ENCODE data around the gene SMG5.
A peak's percentile ranks its signal among the peaks of the same experiment; 100 is the strongest.
"Not testable (repeated sequence)": the region's sequence is repeated elsewhere in the genome, so short reads cannot be mapped to it uniquely, and the experiment has no call there.

SMG5 gene

DNA sequence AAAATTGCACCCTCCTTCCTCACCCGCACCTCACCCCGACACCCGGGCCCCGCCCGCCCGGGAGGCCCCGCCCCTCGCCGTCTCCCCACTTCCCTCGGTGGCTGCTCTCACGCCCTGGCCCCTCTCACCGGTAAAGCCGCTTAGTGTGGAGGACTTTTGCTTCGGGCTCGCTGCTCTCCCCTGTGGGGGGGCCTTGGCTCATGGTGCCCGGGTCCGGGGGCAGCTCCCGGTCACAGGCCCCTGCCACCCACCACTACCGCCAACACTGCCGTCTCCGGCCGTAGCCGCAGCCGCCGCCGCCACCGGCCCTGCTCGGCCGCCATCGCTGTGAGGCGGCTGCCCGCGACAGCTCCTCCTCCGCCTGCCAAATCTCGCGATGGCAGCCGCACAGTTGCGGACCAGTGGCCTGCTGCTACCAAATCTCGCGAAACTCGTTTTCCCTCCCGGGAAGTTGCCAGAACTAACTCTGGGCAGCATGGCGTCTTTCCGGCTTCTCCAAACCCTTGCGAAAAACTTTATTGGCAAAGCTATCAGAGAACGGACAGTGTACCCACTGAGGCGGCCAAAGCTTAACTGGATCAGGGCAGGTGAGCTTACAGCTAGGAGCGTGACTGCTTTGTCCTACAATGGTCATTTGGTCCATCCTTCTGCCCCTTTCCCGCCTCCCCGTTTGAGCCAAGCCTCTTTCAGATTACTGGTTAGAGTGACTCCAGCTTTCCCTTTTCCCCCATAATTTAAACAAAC is at the start of gene SMG5:
Gene SMG5 (minus strand): TSS at position 347 of the 744 bp plus-strand sequence. CDS start 145 bp downstream, at position 202.
- peak; percentile 99 for DNase-seq

- not testable (repeated sequence) for DNase-seq
Measured at GRCh38 chr1:156323179-156323578, 40.6 kb upstream of the SMG5 start.

GRCh38 chr1:156320560-156320959 is 37.9 kb upstream of the SMG5 start:
- no peak for DNase-seq

- no peak for DNase-seq
Measured at GRCh38 chr1:156319664-156320063, 37.0 kb upstream of the SMG5 start.

DNA sequence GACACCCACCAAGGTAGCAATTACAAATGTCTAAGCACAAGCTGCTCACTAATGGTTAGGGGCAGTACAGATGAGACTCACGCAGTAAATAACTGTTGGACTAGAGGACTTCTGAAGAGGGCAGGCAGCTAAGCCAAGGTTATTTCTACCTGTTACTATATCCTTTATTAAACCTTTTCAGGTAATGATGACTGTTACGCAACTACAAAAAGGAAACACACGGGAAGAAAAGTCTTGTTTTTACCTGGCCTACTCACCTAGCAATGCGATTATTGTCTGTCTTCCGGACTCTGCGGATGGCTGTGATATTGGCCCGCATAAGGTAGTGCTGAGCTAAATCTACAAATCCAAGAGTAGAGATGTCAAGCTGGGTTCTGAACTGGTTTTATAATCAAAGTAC is 34.3 kb upstream of the SMG5 start:
- DNase-seq: no peak

DNA sequence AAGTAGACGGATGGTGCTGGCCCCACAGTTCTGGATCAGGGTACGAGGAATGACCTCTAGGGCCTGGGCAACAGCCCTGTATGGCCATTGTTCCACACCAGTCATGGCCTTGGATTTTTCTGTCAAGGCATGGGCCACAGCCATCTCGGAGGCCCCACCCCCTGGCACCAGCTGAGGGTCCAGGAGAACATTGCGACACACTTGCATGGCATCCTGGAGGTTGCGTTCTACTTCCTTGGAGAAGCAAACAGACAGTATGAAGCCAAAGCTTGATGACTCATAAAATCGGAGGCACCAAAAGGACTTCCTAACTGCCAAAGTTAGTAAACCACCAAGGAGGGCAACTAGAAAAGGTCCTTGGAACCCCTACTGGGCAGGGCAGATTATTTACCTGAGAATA is 28.3 kb upstream of the SMG5 start:
- DNase-seq: no peak

- no peak for DNase-seq
Measured at GRCh38 chr1:156308078-156308477, 25.5 kb upstream of the SMG5 start.

GRCh38 chr1:156305215-156305614 is 22.6 kb upstream of the SMG5 start:
- DNase-seq: no peak

- DNase-seq: no peak
Measured at GRCh38 chr1:156303241-156303640, 20.6 kb upstream of the SMG5 start.

DNA sequence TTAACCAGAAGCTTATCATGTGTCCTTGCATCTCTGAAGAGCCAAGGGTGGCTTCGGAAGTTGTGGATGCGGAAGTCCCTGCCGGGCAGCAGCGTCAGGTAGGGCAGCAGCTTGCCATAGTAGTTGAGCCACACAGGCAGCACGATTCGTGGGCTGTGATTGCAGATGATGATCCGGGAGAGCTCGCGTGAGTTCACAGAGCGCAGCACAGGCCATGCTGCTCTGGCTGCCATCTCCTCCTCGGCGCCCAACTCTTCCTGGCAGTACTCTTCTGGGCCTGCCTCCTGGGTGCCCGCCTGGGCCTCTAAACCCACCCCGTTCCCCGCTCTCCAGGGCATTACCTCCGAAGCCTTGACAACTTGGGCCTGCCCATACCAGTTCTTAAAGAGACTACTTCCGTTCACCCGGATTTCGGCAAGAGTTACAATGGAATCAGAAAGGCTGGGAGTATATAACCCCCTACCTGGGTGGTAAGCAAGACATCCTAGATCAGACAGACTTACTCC is 16.3 kb upstream of the SMG5 start, which contains the start of gene VHLL:
Gene VHLL (minus strand): TSS at position 456 of the 506 bp plus-strand sequence. CDS start 118 bp downstream, at position 338.
- no peak for DNase-seq

GRCh38 chr1:156295391-156295947 is 12.8 kb upstream of the SMG5 start, which contains the start of gene GLMP:
TSS of gene GLMP (minus strand) at chr1:156295679. CDS start at chr1:156295645, 34 bp downstream.
- peak; percentile 23 for DNase-seq

- no peak for DNase-seq
Measured at GRCh38 chr1:156293895-156294294, 11.3 kb upstream of the SMG5 start.

DNA sequence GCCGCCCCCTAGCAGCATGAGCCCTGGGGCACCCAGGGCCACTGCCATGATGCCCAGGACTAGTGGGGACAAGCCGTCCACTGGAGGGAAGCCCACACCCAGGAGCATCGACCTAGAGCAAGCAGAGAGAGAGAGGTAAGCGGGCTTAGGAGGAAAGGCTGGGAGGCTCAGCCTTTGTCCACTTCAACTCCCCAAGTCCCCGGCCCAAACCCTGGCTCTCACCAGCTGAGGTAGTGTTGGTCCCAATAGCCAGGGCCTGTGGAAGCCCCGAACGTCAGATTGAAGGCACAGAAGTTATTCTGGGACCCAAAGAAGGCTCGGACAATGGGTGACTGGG is 10.4 kb upstream of the SMG5 start:
- no peak for DNase-seq

DNA sequence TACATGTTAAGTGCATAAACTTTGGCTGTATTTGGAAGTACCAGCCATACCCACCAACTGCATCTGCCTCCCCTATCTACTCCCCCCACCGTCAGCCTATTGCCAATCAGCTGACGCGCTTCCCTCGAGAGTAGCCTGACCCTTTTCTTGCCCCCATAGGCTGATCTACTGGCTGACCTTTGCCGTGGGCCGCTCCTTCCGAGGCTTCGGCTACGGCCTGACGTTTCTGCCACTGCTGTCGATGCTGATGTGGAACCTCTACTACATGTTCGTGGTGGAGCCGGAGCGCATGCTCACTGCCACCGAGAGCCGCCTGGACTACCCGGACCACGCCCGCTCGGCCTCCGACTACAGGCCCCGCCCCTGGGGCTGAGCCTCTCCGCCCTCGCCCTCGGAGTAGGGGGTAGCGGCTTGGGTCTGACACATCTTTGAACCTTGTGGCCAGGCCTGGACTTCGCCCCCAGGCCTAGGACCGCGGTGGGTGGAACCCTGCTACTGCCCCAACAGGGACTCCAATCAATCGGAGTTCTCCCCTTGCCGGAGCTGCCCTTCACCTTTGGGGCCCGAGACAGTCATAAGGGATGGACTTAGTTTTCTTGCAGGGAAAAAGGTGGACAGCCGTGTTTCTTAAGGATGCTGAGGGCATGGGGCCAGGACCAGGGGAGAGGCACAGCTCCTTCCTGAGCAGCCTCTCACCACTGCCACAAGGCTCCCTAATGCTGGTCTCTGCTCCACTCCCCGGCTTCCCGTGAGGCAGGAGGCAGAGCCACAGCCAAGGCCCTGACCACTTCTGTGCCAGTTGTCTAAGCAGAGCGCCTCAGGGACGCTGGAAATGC is 8.8 kb upstream of the SMG5 start:
- DNase-seq: no peak

DNA sequence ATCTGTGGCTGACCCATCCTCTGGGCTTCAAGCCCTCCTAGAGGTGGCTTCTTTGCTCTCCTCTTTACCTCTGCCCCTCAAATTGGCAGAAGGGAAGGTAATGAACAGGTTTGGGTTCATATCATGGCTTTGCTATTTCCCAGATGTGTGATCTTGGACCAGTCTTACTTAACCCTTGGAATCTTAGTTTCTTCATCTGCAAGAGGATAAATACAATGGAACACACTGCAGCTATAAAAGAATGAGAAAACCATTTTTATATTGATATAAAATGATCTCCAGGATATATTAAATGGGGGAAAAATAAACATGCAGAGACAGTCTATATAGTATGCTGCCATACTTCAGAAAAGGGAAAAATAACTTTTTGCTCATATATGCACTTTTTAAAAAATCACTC is 7.2 kb upstream of the SMG5 start:
- no peak for DNase-seq

DNA sequence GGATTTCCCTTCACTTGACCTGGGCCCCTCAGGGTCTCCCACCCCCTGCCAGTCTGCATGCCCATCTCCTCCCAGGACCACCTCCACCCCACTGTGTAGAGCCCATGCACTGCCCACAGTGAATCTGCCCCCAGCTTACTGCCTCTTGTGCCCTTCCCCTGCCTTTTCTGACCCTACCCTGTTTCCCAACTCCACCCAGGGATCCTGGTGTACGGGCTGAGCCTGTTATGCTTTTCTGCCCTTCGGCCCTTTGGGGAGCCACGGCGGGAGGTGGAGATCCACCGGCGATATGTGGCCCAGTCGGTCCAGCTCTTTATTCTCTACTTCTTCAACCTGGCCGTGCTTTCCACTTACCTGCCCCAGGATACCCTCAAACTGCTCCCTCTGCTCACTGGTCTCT is 3.4 kb upstream of the SMG5 start:
- DNase-seq: no peak

- no peak for DNase-seq
Measured at GRCh38 chr1:156285437-156285836, 2.8 kb upstream of the SMG5 start.

DNA sequence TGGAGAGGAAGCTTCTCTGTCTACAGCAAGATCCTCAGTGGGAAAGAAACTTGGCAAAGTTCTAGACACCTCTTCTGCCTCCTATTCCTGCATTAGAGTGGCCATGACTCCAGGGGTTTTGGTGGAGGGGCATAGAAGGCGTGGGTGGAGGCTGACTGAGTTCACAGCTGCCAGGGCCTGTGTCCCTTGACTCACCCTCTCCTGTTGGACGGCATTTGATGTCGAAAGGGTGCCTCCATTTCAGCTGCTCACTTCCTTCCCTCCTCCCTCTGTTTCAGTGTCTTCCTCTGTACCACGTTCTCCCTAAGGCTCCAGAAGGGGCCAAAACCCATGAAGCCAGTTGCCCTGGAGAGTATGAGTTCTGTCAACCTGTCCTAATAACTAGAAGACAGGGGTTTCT is 2.1 kb upstream of the SMG5 start:
- no peak for DNase-seq

- no peak for DNase-seq
Measured at GRCh38 chr1:156284112-156284511, 1.5 kb upstream of the SMG5 start, which contains the start of gene TMEM79. TSS of gene TMEM79 (plus strand) at chr1:156284325. CDS start at chr1:156285227, 902 bp downstream.

GRCh38 chr1:156283521-156283920 is 896 bp upstream of the SMG5 start:
- no peak for DNase-seq

DNA sequence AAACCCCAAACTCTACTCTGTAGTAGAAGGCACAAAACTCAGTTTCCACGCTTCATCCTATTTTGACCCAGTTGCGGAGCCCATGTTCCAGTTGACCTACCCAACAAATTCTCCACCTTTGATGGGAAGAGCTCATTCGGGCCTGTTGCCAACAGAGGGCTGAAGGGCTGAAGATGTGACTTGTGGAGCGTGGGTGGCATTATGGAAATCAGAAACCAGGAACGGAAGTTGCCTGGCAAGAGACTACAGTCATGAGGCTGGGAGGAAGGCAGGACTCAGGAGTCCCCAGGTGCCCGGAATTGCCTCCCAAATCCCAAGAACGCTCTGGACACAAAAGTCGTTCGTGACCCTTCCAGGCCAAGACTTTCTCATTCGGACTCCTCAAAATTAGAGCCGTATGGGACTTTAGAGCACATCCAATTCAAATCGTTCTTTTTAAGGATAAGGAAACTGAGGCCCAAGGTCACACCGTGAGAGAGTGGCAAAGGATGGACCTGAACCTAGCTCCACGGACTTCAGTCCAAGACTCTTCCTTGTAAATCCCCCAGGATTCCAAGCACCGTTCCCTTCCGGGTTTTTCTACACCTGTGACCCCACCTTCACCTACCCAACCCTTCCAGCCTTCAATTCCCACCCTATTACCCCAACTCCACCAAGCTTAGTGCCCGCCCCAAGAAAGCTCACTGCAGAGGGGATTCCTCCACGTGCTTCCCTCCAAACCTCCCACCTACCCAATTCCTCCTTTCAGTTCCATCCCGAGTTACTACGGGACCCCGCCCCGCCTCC is 739 bp downstream of the SMG5 start:
- no peak for DNase-seq

DNA sequence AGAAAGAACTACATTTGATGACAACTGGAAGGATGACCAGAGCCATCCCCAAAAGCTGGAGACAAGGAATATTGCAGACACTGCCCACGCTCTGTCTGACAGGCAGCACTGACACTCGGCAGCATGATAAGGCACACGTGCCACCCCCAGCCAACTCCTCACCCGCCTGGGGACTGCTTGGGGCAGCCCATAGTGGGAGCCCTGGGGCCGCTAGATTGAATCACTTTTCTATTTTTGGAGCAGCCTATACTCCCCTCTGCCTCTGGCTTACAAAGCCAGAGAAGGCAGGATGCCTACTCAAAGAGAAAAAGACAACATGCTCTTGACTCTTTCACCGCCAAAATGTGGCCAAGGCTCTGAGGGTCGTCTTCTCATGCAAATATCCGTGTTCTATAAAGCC is 1.3 kb downstream of the SMG5 start:
- no peak for DNase-seq

DNA sequence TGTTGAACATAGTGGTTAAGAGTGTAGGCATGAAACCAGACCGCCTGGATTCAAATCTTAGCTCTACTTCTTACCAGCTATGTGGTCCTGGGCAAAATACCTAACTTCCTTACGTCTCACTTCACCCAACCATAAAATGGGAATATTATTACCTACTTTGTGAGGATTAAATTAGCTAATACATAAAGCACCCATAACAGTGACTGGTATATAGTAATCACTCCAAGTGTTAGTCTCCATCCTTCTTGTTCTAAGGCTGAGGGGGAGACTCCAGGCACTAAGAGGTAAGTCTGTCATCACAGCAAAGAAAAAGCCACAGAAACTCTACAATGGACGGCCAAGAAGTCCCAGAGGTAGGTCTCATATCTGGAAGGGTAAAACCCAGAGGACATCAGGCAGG is 2.8 kb downstream of the SMG5 start:
- DNase-seq: no peak
